B cell (primary cell): Measurements from ENCODE around the gene CASKIN1.

Source experiments
- EZH2 ChIP-seq: IDR thresholded peaks from 2 replicates; pipeline ENCODE4 v1.6.1; 2012; ENCODE audit warnings: borderline replicate concordance, low read depth, mild to moderate bottlenecking, moderate library complexity, low read length; ENCODE audit not compliant: insufficient read depth, poor library complexity, severe bottlenecking
- TF ChIP-seq, protein P1 (sequence below): fragments of 200-600 bp; IDR thresholded peaks from one replicate; pipeline ENCODE4 v1.8.0; 2022; ENCODE audit warnings: antibody characterized with exemption, mild to moderate bottlenecking

- TF ChIP-seq, protein P1, sequence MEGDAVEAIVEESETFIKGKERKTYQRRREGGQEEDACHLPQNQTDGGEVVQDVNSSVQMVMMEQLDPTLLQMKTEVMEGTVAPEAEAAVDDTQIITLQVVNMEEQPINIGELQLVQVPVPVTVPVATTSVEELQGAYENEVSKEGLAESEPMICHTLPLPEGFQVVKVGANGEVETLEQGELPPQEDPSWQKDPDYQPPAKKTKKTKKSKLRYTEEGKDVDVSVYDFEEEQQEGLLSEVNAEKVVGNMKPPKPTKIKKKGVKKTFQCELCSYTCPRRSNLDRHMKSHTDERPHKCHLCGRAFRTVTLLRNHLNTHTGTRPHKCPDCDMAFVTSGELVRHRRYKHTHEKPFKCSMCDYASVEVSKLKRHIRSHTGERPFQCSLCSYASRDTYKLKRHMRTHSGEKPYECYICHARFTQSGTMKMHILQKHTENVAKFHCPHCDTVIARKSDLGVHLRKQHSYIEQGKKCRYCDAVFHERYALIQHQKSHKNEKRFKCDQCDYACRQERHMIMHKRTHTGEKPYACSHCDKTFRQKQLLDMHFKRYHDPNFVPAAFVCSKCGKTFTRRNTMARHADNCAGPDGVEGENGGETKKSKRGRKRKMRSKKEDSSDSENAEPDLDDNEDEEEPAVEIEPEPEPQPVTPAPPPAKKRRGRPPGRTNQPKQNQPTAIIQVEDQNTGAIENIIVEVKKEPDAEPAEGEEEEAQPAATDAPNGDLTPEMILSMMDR: no peak
- TF ChIP-seq EZH2: no peak
These were observed 31.9 kb upstream of the CASKIN1 start for GRCh38 chr16:2228161-2228824.
